Hepatocyte (in vitro differentiated cells): Measurements from ENCODE around the gene CCBE1.

ENCODE experiments used
- CTCF ChIP-seq: fragments of 200-600 bp; sonication (generic); IDR thresholded peaks from 2 replicates; pipeline ENCODE4 v1.5.1; 2016; ENCODE audit warnings: antibody characterized with exemption, mild to moderate bottlenecking; ENCODE audit not compliant: poor library complexity
- EZH2 ChIP-seq: fragments of 200-600 bp; sonication (generic); IDR thresholded peaks from 2 replicates; pipeline ENCODE4 v1.6.1; 2016; ENCODE audit warnings: antibody characterized with exemption, mild to moderate bottlenecking, borderline replicate concordance

- TF ChIP-seq EZH2 (no peak), CTCF (no peak)
Observed at GRCh38 chr18:59646228-59646962, 50.8 kb downstream of the CCBE1 start.
